Measurements from ENCODE around the gene KCTD8.

The KCTD8 gene

GRCh38 chr4:44161756-44162155 is 286.9 kb downstream of the KCTD8 start:
- no peak for DNase-seq

GRCh38 chr4:44160776-44161367 is 287.7 kb downstream of the KCTD8 start:
- DNase-seq = no peak

GRCh38 chr4:44159991-44160390 is 288.6 kb downstream of the KCTD8 start:
- no peak for DNase-seq

- peak; percentile 21 for DNase-seq
These were observed 290.9 kb downstream of the KCTD8 start for GRCh38 chr4:44157611-44158277.

- DNase-seq = no peak
These were observed 298.5 kb downstream of the KCTD8 start for GRCh38 chr4:44150091-44150576.

GRCh38 chr4:44149282-44149681 is 299.3 kb downstream of the KCTD8 start:
- DNase-seq = no peak

GRCh38 chr4:44147571-44148075 is 301.0 kb downstream of the KCTD8 start:
- no peak for DNase-seq

- DNase-seq = no peak
These were observed 302.1 kb downstream of the KCTD8 start for GRCh38 chr4:44146516-44146915.

GRCh38 chr4:44145868-44146267 is 302.7 kb downstream of the KCTD8 start:
- DNase-seq = no peak

GRCh38 chr4:44132526-44132925 is 316.1 kb downstream of the KCTD8 start:
- no peak for DNase-seq

Measured in NCI-H446 treated with DMSO at 0.1 percent for 48 hours (cell line).